ENCODE data around the gene TYROBP.
"Not testable (repeated sequence)": the region's sequence is repeated elsewhere in the genome, so short reads cannot be mapped to it uniquely, and the experiment has no call there.

The TYROBP gene

GRCh38 chr19:35898499-35898809, 9.6 kb downstream of the TYROBP start:
- DNase-seq: no peak

GRCh38 chr19:35897706-35898451, 10.2 kb downstream of the TYROBP start:
- no peak for DNase-seq

- no peak for DNase-seq
Measured at GRCh38 chr19:35896643-35897040, 11.5 kb downstream of the TYROBP start.

GRCh38 chr19:35895911-35896642, 12.0 kb downstream of the TYROBP start:
- no peak for DNase-seq

GRCh38 chr19:35894342-35894741, 13.8 kb downstream of the TYROBP start:
- DNase-seq: no peak

GRCh38 chr19:35891819-35892218, 16.3 kb downstream of the TYROBP start:
- DNase-seq: not testable (repeated sequence)

- no peak for DNase-seq
Measured at GRCh38 chr19:35890113-35890650, 17.9 kb downstream of the TYROBP start.

- DNase-seq: no peak
Measured at GRCh38 chr19:35889370-35890112, 18.6 kb downstream of the TYROBP start.

GRCh38 chr19:35888398-35888797, 19.7 kb downstream of the TYROBP start:
- DNase-seq: no peak

GRCh38 chr19:35887197-35887596, 20.9 kb downstream of the TYROBP start:
- no peak for DNase-seq

- DNase-seq: no peak
Measured at GRCh38 chr19:35885904-35886303, 22.2 kb downstream of the TYROBP start.

GRCh38 chr19:35885225-35885738, 22.8 kb downstream of the TYROBP start:
- no peak for DNase-seq

GRCh38 chr19:35883882-35884281, 24.2 kb downstream of the TYROBP start:
- no peak for DNase-seq

- DNase-seq: peak; percentile 17 to 83
Measured at GRCh38 chr19:35882114-35882832, 25.8 kb downstream of the TYROBP start.

- DNase-seq: peak; percentile 45 to 81
Measured at GRCh38 chr19:35879770-35880317, 28.3 kb downstream of the TYROBP start.

GRCh38 chr19:35879068-35879467, 29.0 kb downstream of the TYROBP start:
- DNase-seq: no peak

- DNase-seq: no peak
Measured at GRCh38 chr19:35874392-35874930, 33.6 kb downstream of the TYROBP start.

GRCh38 chr19:35872180-35872579, 35.9 kb downstream of the TYROBP start:
- DNase-seq: no peak

- no peak for DNase-seq
Measured at GRCh38 chr19:35871611-35872010, 36.5 kb downstream of the TYROBP start.

- DNase-seq: no peak
Measured at GRCh38 chr19:35870798-35871197, 37.3 kb downstream of the TYROBP start.

- not testable (repeated sequence) for DNase-seq
Measured at GRCh38 chr19:35870124-35870736, 37.9 kb downstream of the TYROBP start.
